Thymus (tissue), 11 donors: ENCODE measurements around the gene MSANTD1. TPM values are rescaled to one million over a fixed set of nuclear protein-coding genes. Genes with fewer than 3 reads are reported as not detected.

Experiments
- DNase-seq, 9 donors: peaks; one replicate each; pipeline ENCODE4 v3.0.0-alpha.2; 2013; ENCODE audit warnings: low spot score in 9 of 9, low read depth in 6 of 9, missing footprints in 1 of 9
- H3K27ac ChIP-seq, 2 donors: one replicate each; pipeline ENCODE4 v1.5.1; 2013; ENCODE audit warnings: control low read depth in 1 of 2, low read depth in 1 of 2, low read length in 1 of 2, mild to moderate bottlenecking in 1 of 2, moderate library complexity in 1 of 2
- H3K27me3 ChIP-seq, 2 donors: one replicate each; pipeline ENCODE4 v1.5.1; 2013; ENCODE audit warnings: low read length in 1 of 2; ENCODE audit not compliant: control insufficient read depth in 2 of 2, insufficient read depth in 1 of 2
- H3K36me3 ChIP-seq, 2 donors: one replicate each; pipeline ENCODE4 v1.5.1; 2013; ENCODE audit warnings: low read length in 1 of 2, mild to moderate bottlenecking in 1 of 2, moderate library complexity in 1 of 2; ENCODE audit not compliant: control insufficient read depth in 2 of 2, insufficient read depth in 2 of 2
- H3K4me1 ChIP-seq, 2 donors: one replicate each; pipeline ENCODE4 v1.5.1; 2013; ENCODE audit warnings: low read length in 2 of 2; ENCODE audit not compliant: control insufficient read depth in 2 of 2, insufficient read depth in 2 of 2
- H3K4me3 ChIP-seq, 2 donors: one replicate each; pipeline ENCODE4 v1.5.1; 2013; ENCODE audit warnings: low read length in 2 of 2, control low read depth in 1 of 2, mild to moderate bottlenecking in 1 of 2
- H3K9me3 ChIP-seq, 2 donors: one replicate each; pipeline ENCODE4 v1.5.1; 2013; ENCODE audit warnings: low read length in 1 of 2, mild to moderate bottlenecking in 1 of 2; ENCODE audit not compliant: control insufficient read depth in 2 of 2, insufficient read depth in 1 of 2
- WGBS: extraction: QIAGEN DNeasy Blood & Tissue Kit; methylation state at CpG from one replicate; pipeline ENCODE4 v1.1.7; 2013; 5-methylcytosine and 5-hydroxymethylcytosine counted together
- polyA plus RNA-seq: library from polyadenylated mRNA; stranded (reverse); fragments of 200-250 nt; gene quantifications from one replicate; pipeline ENCODE4 v1.2.3, GENCODE V29; 2013
- total RNA-seq: library from RNA; stranded (reverse); fragments of 120-200 nt; gene quantifications from one replicate; pipeline ENCODE4 v1.2.4, GENCODE V29; 2013
- donor health status: healthy.

Gene MSANTD1
- total and polyA plus RNA-seq, 2 donors: 0.33 to 1.0 TPM

DNA sequence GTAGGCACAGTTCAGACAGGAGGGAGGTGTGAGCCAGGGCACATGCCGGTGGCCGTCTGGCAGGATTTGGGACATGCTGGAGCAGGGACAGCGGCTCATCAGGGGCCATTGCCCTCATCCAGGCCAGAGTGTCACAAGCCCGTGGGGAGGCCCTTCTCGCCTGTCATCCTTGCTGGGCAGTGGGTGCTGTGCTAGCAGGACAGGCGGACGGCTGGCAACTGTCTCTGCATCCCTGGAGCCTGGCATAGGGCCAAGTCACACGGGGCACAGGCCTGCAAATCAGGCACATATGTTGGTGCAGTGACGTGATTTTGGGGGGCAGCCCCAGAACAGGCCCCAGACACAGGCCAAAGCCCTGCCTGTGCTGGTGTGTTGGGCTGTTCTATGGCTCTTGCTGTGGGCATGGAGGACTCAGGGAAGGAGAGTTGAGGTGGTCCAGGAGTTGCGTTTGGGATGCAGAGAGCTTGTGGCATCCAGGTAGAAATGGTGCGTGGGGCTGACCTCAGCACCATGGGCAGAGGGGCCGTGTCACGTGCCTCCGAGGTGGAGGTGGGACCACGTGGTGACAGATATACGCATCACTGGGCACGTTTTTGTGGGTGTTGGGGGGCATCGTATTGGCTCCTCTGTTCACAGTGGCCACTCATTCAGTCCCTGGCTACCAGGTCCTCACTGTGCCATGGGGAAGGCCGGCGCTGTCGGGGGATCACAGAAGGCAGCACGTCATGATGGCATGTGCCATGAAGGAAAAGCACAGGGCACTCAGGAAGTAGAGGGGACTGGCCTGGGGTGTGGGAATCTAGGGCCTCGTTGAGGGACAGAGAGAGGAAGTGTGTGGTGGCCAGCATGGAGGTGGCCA is 14.6 kb upstream of the MSANTD1 start:
- 97% methylated on average over 23 of the region's 23 CpGs for WGBS
- Histone ChIP-seq H3K36me3 (peaks cover 70 to 82% of the 10 kb centered on the region in 2 donors), H3K27ac (no peak overlapping the region), H3K27me3 (no peaks in the 10 kb centered on the region), H3K4me3 (no peak overlapping the region), H3K9me3 (no peaks in the 10 kb centered on the region), H3K4me1 (no peaks in the 10 kb centered on the region)
- no peak for DNase-seq

DNA sequence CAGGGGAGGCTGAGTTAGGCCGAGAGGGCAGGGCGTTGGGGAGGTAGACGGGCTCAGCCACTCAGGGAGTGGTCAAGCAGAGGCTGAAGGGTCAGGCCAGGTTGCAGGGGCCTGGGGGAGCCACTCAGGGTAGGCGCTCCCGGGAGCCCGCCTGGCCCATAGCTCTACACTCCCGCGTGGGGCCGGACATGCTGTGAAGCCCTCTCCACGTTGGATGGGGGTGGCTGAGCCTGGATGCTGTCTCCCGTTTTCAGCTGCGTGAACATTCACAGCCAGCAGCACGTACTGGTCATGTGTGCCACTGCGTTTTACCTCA is 14.0 kb upstream of the MSANTD1 start:
- Histone ChIP-seq H3K27ac (no peak overlapping the region), H3K4me1 (no peaks in the 10 kb centered on the region), H3K9me3 (no peaks in the 10 kb centered on the region), H3K36me3 (peaks cover 69 to 82% of the 10 kb centered on the region in 2 donors), H3K4me3 (no peak overlapping the region), H3K27me3 (no peaks in the 10 kb centered on the region)
- 99% methylated on average over 14 of the region's 14 CpGs for WGBS
- DNase-seq: no peak

DNA sequence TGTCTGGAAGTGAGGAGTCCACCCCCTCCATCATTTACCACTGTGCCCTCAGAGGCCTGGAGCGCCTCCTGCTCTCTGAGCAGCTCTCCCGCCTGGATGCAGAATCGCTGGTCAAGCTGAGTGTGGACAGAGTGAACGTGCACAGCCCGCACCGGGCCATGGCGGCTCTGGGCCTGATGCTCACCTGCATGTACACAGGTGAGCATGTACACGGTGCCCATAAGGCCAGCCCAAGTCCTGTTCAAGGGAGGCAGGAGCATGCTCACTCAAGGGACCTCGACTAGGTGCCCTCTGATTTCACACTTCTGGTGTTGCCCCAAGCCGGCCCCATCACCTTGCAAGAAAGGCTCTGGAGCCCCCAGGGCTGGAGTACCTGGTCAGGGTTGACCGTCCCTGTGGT is 13.4 kb upstream of the MSANTD1 start:
- no peaks in the 10 kb centered on the region for H3K4me1 ChIP-seq
- H3K27ac ChIP-seq: no peak overlapping the region
- H3K9me3 ChIP-seq: no peaks in the 10 kb centered on the region
- H3K36me3 ChIP-seq: peaks cover 69 to 82% of the 10 kb centered on the region in 2 donors
- H3K27me3 ChIP-seq: no peaks in the 10 kb centered on the region
- DNase-seq: no peak
- WGBS: 97% methylated on average over 11 of the region's 11 CpGs
- no peak overlapping the region for H3K4me3 ChIP-seq

DNA sequence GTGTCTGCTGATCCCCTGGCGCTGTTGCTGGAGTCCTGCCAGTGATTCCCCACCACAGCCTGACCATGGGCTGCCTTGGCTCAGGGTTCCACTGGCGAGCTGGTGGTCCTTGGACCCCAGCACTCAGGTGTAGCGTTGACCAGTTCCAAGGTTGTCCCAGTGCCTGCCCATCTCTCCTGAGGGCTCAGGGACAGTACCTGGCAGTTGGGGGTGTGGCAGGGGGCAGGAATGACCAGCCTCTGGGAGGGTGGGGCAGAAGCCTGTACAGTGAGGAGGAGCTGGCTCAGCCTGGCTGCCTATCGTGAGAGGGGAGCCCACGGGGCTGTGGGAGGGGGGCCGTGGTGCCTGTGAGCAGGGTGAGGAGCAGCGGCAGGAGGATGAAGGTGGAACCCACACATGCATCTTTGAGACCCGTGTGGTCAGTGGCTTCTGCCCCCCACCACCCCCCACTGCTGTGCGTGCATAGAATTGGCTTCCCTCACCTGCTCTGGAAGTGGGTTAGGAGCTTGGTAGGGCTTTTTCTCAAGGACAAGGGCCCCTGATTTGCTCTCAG is 12.6 kb upstream of the MSANTD1 start:
- Histone ChIP-seq H3K4me3 (no peak overlapping the region), H3K27ac (no peak overlapping the region), H3K9me3 (no peaks in the 10 kb centered on the region), H3K36me3 (peaks cover 67 to 82% of the 10 kb centered on the region in 2 donors), H3K4me1 (no peaks in the 10 kb centered on the region), H3K27me3 (no peaks in the 10 kb centered on the region)
- DNase-seq: no peak
- WGBS: 95% methylated on average over 9 of the region's 9 CpGs

DNA sequence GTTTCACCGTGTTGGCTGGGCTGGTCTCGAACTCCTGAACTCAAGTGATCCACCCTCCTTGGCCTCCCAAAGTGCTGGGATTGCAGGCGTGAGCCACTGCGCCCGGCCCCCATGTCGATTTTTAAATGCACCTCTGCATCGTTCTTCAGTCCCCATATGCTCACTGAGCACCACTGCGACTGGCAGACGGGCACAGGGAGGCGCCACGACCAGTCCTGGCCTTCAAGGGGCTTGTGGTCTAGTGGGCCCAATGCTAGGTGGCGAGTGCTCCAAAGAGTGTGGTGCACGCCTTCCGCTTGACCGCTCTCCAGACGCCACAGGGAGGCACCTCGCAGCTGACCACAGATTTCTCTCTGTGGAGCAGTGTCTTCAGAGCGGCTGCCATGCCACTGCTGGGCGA is 11.7 kb upstream of the MSANTD1 start:
- no peak overlapping the region for H3K27ac ChIP-seq
- DNase-seq: no peak
- no peak overlapping the region for H3K4me3 ChIP-seq
- 98% methylated on average over 19 of the region's 19 CpGs for WGBS
- H3K4me1 ChIP-seq: no peaks in the 10 kb centered on the region
- no peaks in the 10 kb centered on the region for H3K27me3 ChIP-seq
- peaks cover 68 to 81% of the 10 kb centered on the region in 2 donors for H3K36me3 ChIP-seq
- H3K9me3 ChIP-seq: no peaks in the 10 kb centered on the region

DNA sequence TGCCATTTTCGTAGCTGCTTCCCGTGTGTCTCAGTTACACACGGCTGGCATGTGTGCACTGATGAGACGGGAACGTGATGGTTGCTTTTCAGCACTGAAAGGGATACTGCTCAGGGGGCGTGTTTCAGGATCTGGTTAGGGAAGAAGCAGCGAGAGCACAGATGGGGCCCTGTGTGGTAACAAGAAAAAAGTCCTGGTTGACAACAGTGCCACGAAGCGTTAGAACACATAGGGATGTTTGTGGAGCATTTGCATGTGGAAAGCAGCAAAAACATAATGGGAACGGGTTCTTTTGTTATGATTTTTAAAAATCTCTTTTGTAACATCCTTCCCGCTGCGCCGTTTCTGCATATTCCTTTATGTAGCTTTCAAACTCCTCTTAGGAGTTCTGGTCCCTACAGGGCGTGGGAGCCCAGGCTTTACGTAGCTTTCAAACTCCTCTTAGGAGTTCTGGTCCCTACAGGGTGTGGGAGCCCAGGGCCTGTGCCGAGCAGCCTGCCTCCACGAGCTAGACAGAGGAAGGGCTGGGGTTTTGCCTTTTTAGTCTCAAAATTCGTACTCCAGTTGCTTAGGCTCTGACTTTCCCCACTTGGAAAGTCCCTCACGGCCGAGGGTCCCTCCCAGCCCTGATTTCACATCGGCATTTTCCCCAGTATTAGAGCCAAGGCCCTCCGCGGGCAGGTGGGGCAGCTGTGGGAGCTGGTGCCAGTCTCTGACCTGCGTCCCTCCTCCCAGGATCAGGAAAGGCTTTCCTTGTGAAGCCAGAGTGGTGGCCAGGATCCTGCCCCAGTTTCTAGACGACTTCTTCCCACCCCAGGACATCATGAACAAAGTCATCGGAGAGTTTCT is 11.0 kb upstream of the MSANTD1 start:
- Histone ChIP-seq H3K9me3 (no peaks in the 10 kb centered on the region), H3K36me3 (peaks cover 62 to 76% of the 10 kb centered on the region in 2 donors), H3K4me3 (no peak overlapping the region), H3K27me3 (no peaks in the 10 kb centered on the region), H3K4me1 (no peaks in the 10 kb centered on the region), H3K27ac (no peak overlapping the region)
- no peak for DNase-seq
- WGBS: 96% methylated on average over 26 of the region's 26 CpGs

DNA sequence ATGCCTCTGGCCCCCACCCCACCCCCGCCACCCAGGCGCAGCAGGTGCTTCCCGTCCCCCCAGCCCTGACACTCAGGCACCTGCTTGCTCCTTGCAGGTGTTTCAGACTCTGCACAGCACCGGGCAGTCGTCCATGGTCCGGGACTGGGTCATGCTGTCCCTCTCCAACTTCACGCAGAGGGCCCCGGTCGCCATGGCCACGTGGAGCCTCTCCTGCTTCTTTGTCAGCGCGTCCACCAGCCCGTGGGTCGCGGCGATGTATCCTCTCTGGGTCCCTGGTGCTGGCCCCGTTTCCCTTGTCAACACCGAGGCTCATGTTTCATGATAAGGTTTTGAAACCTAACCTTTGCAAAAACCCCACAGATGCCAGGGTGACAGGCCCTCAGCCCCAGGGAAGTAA is 10.2 kb upstream of the MSANTD1 start:
- 92% methylated on average over 18 of the region's 18 CpGs for WGBS
- Histone ChIP-seq H3K4me1 (no peaks in the 10 kb centered on the region), H3K27me3 (no peaks in the 10 kb centered on the region), H3K9me3 (no peaks in the 10 kb centered on the region), H3K36me3 (peaks cover 54 to 68% of the 10 kb centered on the region in 2 donors), H3K4me3 (no peak overlapping the region), H3K27ac (no peak overlapping the region)
- no peak for DNase-seq

DNA sequence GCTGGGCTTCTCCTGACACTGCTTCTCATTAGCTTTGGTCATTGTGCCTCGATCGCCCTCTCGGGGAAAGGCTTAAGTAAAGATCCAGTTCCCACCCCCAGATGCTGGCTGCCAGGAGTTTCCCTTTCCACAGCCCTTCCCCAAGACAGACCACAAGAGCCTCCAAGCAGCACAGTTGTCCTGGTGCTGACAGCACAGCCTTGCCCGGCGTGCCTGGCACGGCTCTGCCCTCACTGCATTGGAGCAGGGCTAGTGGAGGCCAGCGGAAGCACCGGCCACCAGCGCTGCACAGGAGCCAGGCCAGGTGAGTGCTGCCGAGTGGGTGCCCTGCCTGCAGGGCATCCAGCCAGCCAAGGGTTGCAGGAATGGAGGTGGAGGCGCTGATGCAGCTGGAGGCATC is 9.7 kb upstream of the MSANTD1 start:
- H3K4me1 ChIP-seq: no peaks in the 10 kb centered on the region
- 98% methylated on average over 11 of the region's 11 CpGs for WGBS
- H3K27me3 ChIP-seq: no peaks in the 10 kb centered on the region
- DNase-seq: no peak
- H3K4me3 ChIP-seq: no peak overlapping the region
- peaks cover 56 to 65% of the 10 kb centered on the region in 2 donors for H3K36me3 ChIP-seq
- H3K9me3 ChIP-seq: no peaks in the 10 kb centered on the region
- no peak overlapping the region for H3K27ac ChIP-seq
